Activated CD8-positive, alpha-beta memory T cell treated with anti-CD3 and anti-CD28 coated beads, Interleukin-2, amount 10 ng/mL, durations not matched to agents 7 days and 5 days (primary cell): ENCODE results near the gene ANAPC16. TPM values are rescaled to one million over a fixed set of nuclear protein-coding genes. Genes with fewer than 3 reads are reported as not detected.
"Not testable (repeated sequence)": the region's sequence is repeated elsewhere in the genome, so short reads cannot be mapped to it uniquely, and the experiment has no call there.

Experiments used
- ATAC-seq: fragments of 150-1000 bp; cut with Tn5 transposase; one replicate; pipeline ENCODE4 v1.10.0; 2021; ENCODE audit warnings: moderate library complexity
- CTCF ChIA-PET: fragments of 350-600 bp; sonication (Branson Sonifier 250); formaldehyde crosslinking; loops from one replicate; lab custom pipeline; 2021; ENCODE audit warnings: antibody characterized with exemption; lab: Charles Lee
- DNase-seq: peaks from one replicate; pipeline ENCODE4 v3.0.0-alpha.2; 2020
- H3K27ac Mint-ChIP-seq: one replicate; pipeline ENCODE4 v1.8.0; 2021; ENCODE audit warnings: mild to moderate bottlenecking, mixed read lengths
- H3K27me3 Mint-ChIP-seq: one replicate; pipeline ENCODE4 v1.8.0; 2021; ENCODE audit warnings: mixed read lengths
- H3K36me3 Mint-ChIP-seq: one replicate; pipeline ENCODE4 v1.8.0; 2021; ENCODE audit warnings: mild to moderate bottlenecking, mixed read lengths
- H3K4me1 Mint-ChIP-seq: one replicate; pipeline ENCODE4 v1.8.0; 2021; ENCODE audit warnings: mixed read lengths
- H3K4me3 Mint-ChIP-seq: one replicate; pipeline ENCODE4 v1.8.0; 2021; ENCODE audit warnings: mild to moderate bottlenecking, moderate library complexity, mixed read lengths
- H3K9me3 Mint-ChIP-seq: one replicate; pipeline ENCODE4 v1.8.0; 2022; ENCODE audit warnings: low read depth, mixed read lengths
- total RNA-seq, 2 experiments: library from RNA; stranded (reverse); gene quantifications; one replicate each; pipeline ENCODE4 v1.2.3, GENCODE V29; 2021

The ANAPC16 gene
- total RNA-seq, 2 experiments from 2014 or later, result 61.4 to 67.6 TPM

GRCh38 chr10:72274730-72275350 is 59.0 kb downstream of the ANAPC16 start:
- CTCF ChIA-PET, result interaction anchor here (0.6 to 11.2 kb wide), 30 partner anchors 9 to 226 kb away, joined by 3 to 145 read pairs (median 6); partner anchors contain the start of gene SPOCK2
- DNase-seq (peak; percentile 82), ATAC-seq (peak; percentile 10)
- peaks cover 58% of the 10 kb centered on the region for H3K4me1 Mint-ChIP-seq
- no peaks in the 10 kb centered on the region for H3K9me3 Mint-ChIP-seq
- H3K4me3 Mint-ChIP-seq, result peak overlapping the region; percentile 98
- peaks cover 34% of the 10 kb centered on the region for H3K36me3 Mint-ChIP-seq
- peak overlapping the region; percentile 98 for H3K27ac Mint-ChIP-seq
- H3K27me3 Mint-ChIP-seq, result no peaks in the 10 kb centered on the region

- CTCF ChIA-PET, result interaction anchor here (0.6 to 11.2 kb wide), 29 partner anchors 8 to 187 kb away, joined by 3 to 145 read pairs (median 5); partner anchors contain the start of gene SPOCK2
Observed at GRCh38 chr10:72275351-72276012, 59.7 kb downstream of the ANAPC16 start.

GRCh38 chr10:72276013-72276387 is 60.2 kb downstream of the ANAPC16 start:
- H3K27me3 Mint-ChIP-seq, result no peaks in the 10 kb centered on the region

More at GRCh38 chr10:72275351-72276012, 59.7 kb downstream of the ANAPC16 start:
- ATAC-seq, result no peak
- peak overlapping the region; percentile 98 for H3K4me3 Mint-ChIP-seq
- peaks cover 34% of the 10 kb centered on the region for H3K36me3 Mint-ChIP-seq
- peak overlapping the region; percentile 98 for H3K27ac Mint-ChIP-seq
- H3K4me1 Mint-ChIP-seq, result peaks cover 60% of the 10 kb centered on the region
- no peak for DNase-seq
- no peaks in the 10 kb centered on the region for H3K27me3 Mint-ChIP-seq
- H3K9me3 Mint-ChIP-seq, result no peaks in the 10 kb centered on the region

GRCh38 chr10:72276421-72277339 is 60.9 kb downstream of the ANAPC16 start:
- ATAC-seq, result no peak
- DNase-seq, result no peak
- Mint-ChIP-seq H3K27ac (peak overlapping the region; percentile 98), H3K9me3 (no peaks in the 10 kb centered on the region), H3K27me3 (no peaks in the 10 kb centered on the region), H3K4me3 (peak overlapping the region; percentile 98), H3K36me3 (peaks cover 34% of the 10 kb centered on the region), H3K4me1 (peaks cover 57% of the 10 kb centered on the region)
- CTCF ChIA-PET, result interaction anchor here (0.9 to 11.2 kb wide), 8 partner anchors 10 to 149 kb away, joined by 3 to 145 read pairs (median 11); no protein-coding TSS in a partner anchor

More at GRCh38 chr10:72276013-72276387, 60.2 kb downstream of the ANAPC16 start:
- CTCF ChIA-PET, result interaction anchor here (1.1 to 11.2 kb wide), 13 partner anchors 10 to 148 kb away, joined by 3 to 145 read pairs (median 9); no protein-coding TSS in a partner anchor
- ATAC-seq, result no peak
- Mint-ChIP-seq H3K27ac (peak overlapping the region; percentile 98), H3K9me3 (no peaks in the 10 kb centered on the region), H3K4me3 (peak overlapping the region; percentile 98), H3K4me1 (peaks cover 59% of the 10 kb centered on the region), H3K36me3 (peaks cover 34% of the 10 kb centered on the region)
- DNase-seq, result peak; percentile 59

- peaks cover 34% of the 10 kb centered on the region for H3K36me3 Mint-ChIP-seq
- no peak for ATAC-seq
Observed at GRCh38 chr10:72277340-72277995, 61.7 kb downstream of the ANAPC16 start.

GRCh38 chr10:72277996-72278667 is 62.3 kb downstream of the ANAPC16 start:
- H3K9me3 Mint-ChIP-seq, result no peaks in the 10 kb centered on the region
- no peak for DNase-seq
- H3K36me3 Mint-ChIP-seq, result peaks cover 34% of the 10 kb centered on the region
- peak overlapping the region; percentile 64 for H3K27ac Mint-ChIP-seq
- no peak for ATAC-seq
- CTCF ChIA-PET, result interaction anchor here (0.9 to 11.2 kb wide), 14 partner anchors 9 to 230 kb away, joined by 3 to 145 read pairs (median 5); partner anchors contain the start of gene ANAPC16
- H3K27me3 Mint-ChIP-seq, result no peaks in the 10 kb centered on the region
- H3K4me3 Mint-ChIP-seq, result no peak overlapping the region
- peaks cover 51% of the 10 kb centered on the region for H3K4me1 Mint-ChIP-seq

More at GRCh38 chr10:72277340-72277995, 61.7 kb downstream of the ANAPC16 start:
- H3K9me3 Mint-ChIP-seq, result no peaks in the 10 kb centered on the region
- peak overlapping the region; percentile 64 for H3K27ac Mint-ChIP-seq
- H3K27me3 Mint-ChIP-seq, result no peaks in the 10 kb centered on the region
- H3K4me3 Mint-ChIP-seq, result peak overlapping the region; percentile 98
- peaks cover 50% of the 10 kb centered on the region for H3K4me1 Mint-ChIP-seq
- no peak for DNase-seq
- CTCF ChIA-PET, result interaction anchor here (0.5 to 11.2 kb wide), 12 partner anchors 10 to 229 kb away, joined by 3 to 145 read pairs (median 6); no protein-coding TSS in a partner anchor

GRCh38 chr10:72278668-72279393 is 63.0 kb downstream of the ANAPC16 start:
- CTCF ChIA-PET, result interaction anchor here (0.9 to 11.2 kb wide), 12 partner anchors 8 to 230 kb away, joined by 3 to 145 read pairs (median 6); partner anchors contain the start of gene ANAPC16
- Mint-ChIP-seq H3K4me3 (no peak overlapping the region), H3K27me3 (no peaks in the 10 kb centered on the region), H3K36me3 (peaks cover 30% of the 10 kb centered on the region), H3K9me3 (no peaks in the 10 kb centered on the region), H3K27ac (no peak overlapping the region), H3K4me1 (peaks cover 51% of the 10 kb centered on the region)
- no peak for DNase-seq
- ATAC-seq, result no peak

- Mint-ChIP-seq H3K36me3 (peaks cover 24% of the 10 kb centered on the region), H3K4me1 (peaks cover 53% of the 10 kb centered on the region)
- not testable (repeated sequence) for DNase-seq, H3K4me3 Mint-ChIP-seq, H3K27ac Mint-ChIP-seq, ATAC-seq, H3K9me3 Mint-ChIP-seq, H3K27me3 Mint-ChIP-seq
- CTCF ChIA-PET, result interaction anchor here (1.2 to 11.2 kb wide), 6 partner anchors 14 to 64 kb away, joined by 3 to 145 read pairs (median 6); partner anchors contain the start of gene ANAPC16
Observed at GRCh38 chr10:72279587-72279986, 63.8 kb downstream of the ANAPC16 start.

- Mint-ChIP-seq H3K4me3 (no peak overlapping the region), H3K4me1 (peaks cover 54% of the 10 kb centered on the region), H3K27ac (no peak overlapping the region), H3K36me3 (peaks cover 2% of the 10 kb centered on the region), H3K9me3 (no peaks in the 10 kb centered on the region), H3K27me3 (no peaks in the 10 kb centered on the region)
- no peak for ATAC-seq
- CTCF ChIA-PET, result interaction anchor here (0.7 to 1.4 kb wide), 4 partner anchors 8 to 55 kb away, joined by 3 to 7 read pairs (median 4); no protein-coding TSS in a partner anchor
- no peak for DNase-seq
Observed at GRCh38 chr10:72283131-72283530, 67.3 kb downstream of the ANAPC16 start.
